Neutrophil (primary cell): Measurements from ENCODE around the gene INO80D.
"Not testable (repeated sequence)": the region's sequence is repeated elsewhere in the genome, so short reads cannot be mapped to it uniquely, and the experiment has no call there.

Source experiments
- H3K27ac ChIP-seq: fragments of 200-600 bp; sonication (generic); 2 replicates; pipeline ENCODE4 v1.5.1; 2016; ENCODE audit warnings: mild to moderate bottlenecking, moderate library complexity
- H3K27me3 ChIP-seq: fragments of 200-600 bp; sonication (generic); 2 replicates; pipeline ENCODE4 v1.6.0; 2016; ENCODE audit warnings: mild to moderate bottlenecking
- H3K36me3 ChIP-seq: fragments of 200-600 bp; sonication (generic); 2 replicates; pipeline ENCODE4 v1.5.1; 2017
- H3K4me1 ChIP-seq, 2 experiments: fragments of 200-600 bp in 1 of 2; sonication (generic) in 1 of 2; 1 replicate in 1 of 2; 2 replicates in 1 of 2; pipeline versions ENCODE4 v1.5.1 to v1.6.1; 2013 to 2016; ENCODE audit warnings: low read depth in 1 of 2, low read length in 1 of 2, mild to moderate bottlenecking in 1 of 2, moderate library complexity in 1 of 2; ENCODE audit not compliant: control insufficient read depth in 1 of 2, insufficient read depth in 1 of 2
- H3K4me3 ChIP-seq, 2 experiments: fragments of 200-600 bp in 1 of 2; sonication (generic) in 1 of 2; 1 replicate in 1 of 2; 2 replicates in 1 of 2; pipeline ENCODE4 v1.5.1; 2013 to 2016; ENCODE audit warnings: low read depth in 1 of 2, low read length in 1 of 2, mild to moderate bottlenecking in 1 of 2, moderate library complexity in 1 of 2
- H3K9me3 ChIP-seq: fragments of 200-600 bp; sonication (generic); 2 replicates; pipeline ENCODE4 v1.5.1; 2016
- TF ChIP-seq, protein P1 (sequence below): fragments of 200-600 bp; sonication (generic); IDR thresholded peaks from 2 replicates; pipeline ENCODE4 v1.5.1; 2016; ENCODE audit warnings: antibody characterized with exemption

The INO80D gene

DNA sequence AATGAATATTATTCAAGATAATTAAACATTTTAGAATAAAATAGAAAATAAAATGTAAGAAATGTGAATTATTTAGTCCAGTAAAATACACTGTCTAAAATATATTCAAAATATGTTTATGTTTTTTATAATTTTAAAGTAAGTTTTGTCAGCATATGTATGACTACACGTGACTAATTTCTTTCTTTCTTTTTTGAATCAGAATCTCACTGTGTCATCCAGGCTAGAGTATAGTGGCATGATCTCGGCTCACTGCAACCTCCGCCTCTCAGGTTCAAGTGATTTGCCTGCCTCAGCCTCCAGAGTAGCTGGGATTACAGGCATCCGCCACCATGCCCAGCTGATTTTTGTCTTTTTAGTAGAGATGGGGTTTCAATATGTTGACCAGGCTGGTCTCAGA is 19.1 kb upstream of the INO80D start:
- Histone ChIP-seq H3K4me3 (no peak overlapping the region), H3K9me3 (no peaks in the 10 kb centered on the region), H3K27ac (no peak overlapping the region), H3K27me3 (no peaks in the 10 kb centered on the region), H3K4me1 (no peaks in the 10 kb centered on the region), H3K36me3 (no peaks in the 10 kb centered on the region)
- TF ChIP-seq, protein P1, sequence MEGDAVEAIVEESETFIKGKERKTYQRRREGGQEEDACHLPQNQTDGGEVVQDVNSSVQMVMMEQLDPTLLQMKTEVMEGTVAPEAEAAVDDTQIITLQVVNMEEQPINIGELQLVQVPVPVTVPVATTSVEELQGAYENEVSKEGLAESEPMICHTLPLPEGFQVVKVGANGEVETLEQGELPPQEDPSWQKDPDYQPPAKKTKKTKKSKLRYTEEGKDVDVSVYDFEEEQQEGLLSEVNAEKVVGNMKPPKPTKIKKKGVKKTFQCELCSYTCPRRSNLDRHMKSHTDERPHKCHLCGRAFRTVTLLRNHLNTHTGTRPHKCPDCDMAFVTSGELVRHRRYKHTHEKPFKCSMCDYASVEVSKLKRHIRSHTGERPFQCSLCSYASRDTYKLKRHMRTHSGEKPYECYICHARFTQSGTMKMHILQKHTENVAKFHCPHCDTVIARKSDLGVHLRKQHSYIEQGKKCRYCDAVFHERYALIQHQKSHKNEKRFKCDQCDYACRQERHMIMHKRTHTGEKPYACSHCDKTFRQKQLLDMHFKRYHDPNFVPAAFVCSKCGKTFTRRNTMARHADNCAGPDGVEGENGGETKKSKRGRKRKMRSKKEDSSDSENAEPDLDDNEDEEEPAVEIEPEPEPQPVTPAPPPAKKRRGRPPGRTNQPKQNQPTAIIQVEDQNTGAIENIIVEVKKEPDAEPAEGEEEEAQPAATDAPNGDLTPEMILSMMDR = no peak

DNA sequence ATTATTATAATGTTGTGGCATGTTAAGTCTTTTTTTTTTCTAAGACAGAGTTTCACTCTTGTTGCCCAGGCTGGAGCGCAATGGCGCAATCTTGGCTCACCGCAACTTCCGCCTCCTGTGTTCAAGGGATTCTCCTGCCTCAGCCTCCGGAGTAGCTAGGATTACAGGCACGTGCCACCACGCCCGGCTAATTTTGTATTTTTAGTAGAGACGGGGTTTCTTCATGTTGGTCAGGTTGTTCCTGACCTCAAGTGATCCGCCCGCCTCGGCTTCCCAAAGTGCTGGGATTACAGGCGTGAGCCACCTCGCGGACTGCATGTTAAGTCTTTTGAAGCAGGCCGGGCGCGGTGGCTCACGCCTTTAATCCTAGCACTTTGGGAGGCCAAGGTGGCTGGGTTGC is 12.9 kb upstream of the INO80D start:
- H3K9me3 ChIP-seq, H3K36me3 ChIP-seq, H3K27me3 ChIP-seq: not testable (repeated sequence)
- peaks cover 17 to 30% of the 10 kb centered on the region in 2 experiments for H3K4me1 ChIP-seq
- peak overlapping the region; percentile 50 to 57 for H3K4me3 ChIP-seq
- H3K27ac ChIP-seq = peak overlapping the region; percentile 58

DNA sequence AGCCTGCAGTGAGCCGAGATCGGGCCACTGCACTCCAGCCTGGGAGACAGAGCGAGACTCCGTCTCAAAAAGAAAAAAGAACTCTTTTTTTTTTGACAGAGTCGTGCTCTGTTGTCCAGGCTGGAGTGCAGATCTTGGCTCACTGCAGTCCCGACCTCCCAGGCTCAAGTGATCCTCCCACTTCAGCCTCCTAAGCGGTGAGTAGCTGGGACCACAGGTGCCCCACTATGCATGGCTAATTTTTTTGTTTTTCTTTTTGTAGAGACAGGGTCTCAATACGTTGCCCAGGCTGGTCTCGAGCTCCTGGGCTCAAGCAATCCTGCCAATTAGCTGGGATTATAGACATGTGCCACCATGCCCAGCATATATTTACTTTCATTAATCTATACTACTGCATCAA is 12.5 kb upstream of the INO80D start:
- peaks cover 17 to 30% of the 10 kb centered on the region in 2 experiments for H3K4me1 ChIP-seq
- peak overlapping the region; percentile 50 to 57 for H3K4me3 ChIP-seq
- H3K9me3 ChIP-seq = no peaks in the 10 kb centered on the region
- H3K27ac ChIP-seq = peak overlapping the region; percentile 58
- TF ChIP-seq, protein P1 = no peak
- H3K36me3 ChIP-seq = no peaks in the 10 kb centered on the region
- H3K27me3 ChIP-seq = no peaks in the 10 kb centered on the region

DNA sequence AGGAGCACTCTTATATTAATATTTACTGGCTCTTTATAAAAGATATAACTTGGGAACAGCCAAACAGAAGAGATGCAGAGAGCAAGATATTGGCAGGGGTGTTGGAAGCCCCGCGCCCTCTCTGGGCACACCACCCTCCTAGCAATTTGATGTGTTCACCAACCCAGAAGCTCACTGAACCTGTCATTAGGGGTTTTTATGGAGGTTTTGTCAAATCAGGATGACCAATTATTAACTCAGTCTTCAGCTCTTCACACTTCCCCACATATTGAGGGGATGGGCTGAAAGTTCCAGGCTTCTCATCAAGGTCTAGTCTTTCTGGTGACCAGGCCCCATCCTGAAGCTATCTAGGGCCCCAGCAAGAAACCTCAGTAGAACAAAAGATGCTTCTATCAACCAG is 10.9 kb upstream of the INO80D start:
- no peaks in the 10 kb centered on the region for H3K36me3 ChIP-seq
- no peaks in the 10 kb centered on the region for H3K9me3 ChIP-seq
- H3K4me3 ChIP-seq = no peak overlapping the region
- TF ChIP-seq, protein P1 = no peak
- H3K4me1 ChIP-seq = peaks cover 17 to 30% of the 10 kb centered on the region in 2 experiments
- no peak overlapping the region for H3K27ac ChIP-seq
- no peaks in the 10 kb centered on the region for H3K27me3 ChIP-seq

DNA sequence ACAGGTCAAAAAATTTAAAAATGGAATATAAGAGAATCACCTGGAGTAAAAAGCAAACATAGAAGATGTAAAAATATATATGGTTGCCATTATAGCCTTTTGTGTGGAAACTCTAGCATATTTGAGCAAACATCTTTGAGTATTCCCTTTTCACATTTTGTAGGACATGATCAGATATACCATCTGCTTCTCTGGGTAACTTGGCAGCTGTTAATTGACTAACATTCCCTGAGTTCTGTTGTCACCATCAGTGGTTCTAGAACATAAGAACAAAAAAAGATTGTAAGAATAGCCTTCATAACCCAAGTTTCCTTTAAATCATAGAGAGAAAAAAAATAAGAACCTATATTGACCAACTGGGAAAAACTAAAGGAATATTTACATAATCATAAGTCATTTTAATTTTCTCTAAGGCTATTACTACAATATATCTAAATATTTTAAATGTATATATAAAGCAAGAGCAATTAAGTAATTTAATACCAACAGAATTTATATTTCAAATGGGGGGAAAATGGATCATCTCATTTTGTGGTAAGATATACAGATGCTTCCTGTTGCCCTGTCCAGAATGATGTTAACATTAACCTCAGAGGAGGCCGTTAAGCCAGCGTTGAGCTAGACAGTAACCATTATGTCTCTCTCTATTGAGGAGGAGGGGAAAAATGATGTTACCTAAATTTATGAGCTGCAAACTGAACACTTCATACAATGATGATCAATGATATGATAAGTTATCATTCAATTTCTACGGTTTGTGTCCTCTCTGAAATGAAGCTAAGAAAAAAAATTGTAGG is 9.8 kb upstream of the INO80D start:
- Histone ChIP-seq H3K9me3 (no peaks in the 10 kb centered on the region), H3K4me1 (peaks cover 17 to 30% of the 10 kb centered on the region in 2 experiments), H3K27ac (no peak overlapping the region), H3K4me3 (no peak overlapping the region), H3K36me3 (no peaks in the 10 kb centered on the region), H3K27me3 (no peaks in the 10 kb centered on the region)
- TF ChIP-seq, protein P1 = no peak

DNA sequence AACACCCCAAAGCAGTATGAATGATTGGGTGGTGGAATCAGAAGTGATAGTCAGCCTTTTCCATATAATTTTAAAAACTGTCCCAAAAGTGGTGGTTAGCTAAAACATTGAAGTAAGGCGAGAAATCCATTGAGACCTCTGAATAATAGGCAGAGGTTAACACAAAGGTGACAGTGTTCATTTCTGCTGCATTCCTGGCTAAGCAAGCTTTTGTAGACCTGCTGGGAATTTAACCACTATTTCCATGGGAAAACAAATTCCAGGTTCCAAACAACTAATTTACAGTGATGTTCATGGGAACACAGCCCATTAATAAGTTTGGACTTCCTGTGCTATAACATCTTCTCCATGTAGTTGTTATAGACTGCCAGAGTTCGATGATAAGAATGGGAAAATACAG is 6.3 kb upstream of the INO80D start:
- Histone ChIP-seq H3K27me3 (no peaks in the 10 kb centered on the region), H3K4me1 (peaks cover 17 to 20% of the 10 kb centered on the region in 2 experiments), H3K27ac (no peak overlapping the region), H3K36me3 (no peaks in the 10 kb centered on the region), H3K9me3 (no peaks in the 10 kb centered on the region), H3K4me3 (no peak overlapping the region)
- TF ChIP-seq, protein P1 = no peak
